Daoy (cell line): ENCODE measurements around the gene SPACA5B. TPM values are rescaled to one million over a fixed set of nuclear protein-coding genes. Genes with fewer than 3 reads are reported as not detected.

ENCODE experiments used
- total RNA-seq: library from RNA; depleted of rRNA; stranded (reverse); fragments of >200 nt; shearing (Covaris generic); gene quantifications from 2 replicates; pipeline ENCODE4 v1.2.3, GENCODE V29; 2014; rRNA removed

SPACA5B gene
- total RNA-seq, 1 experiment from 2014 or later = not detected

Other genes starting within 250 kb of the SPACA5B start
- 3.1 and 3.5 TPM in 2 replicates for gene ZNF182, start 126.6 kb upstream of the SPACA5B start, total RNA-seq
- not detected in 2 replicates for gene SPACA5, start 123.6 kb upstream of the SPACA5B start, total RNA-seq
- 1.3 and 1.6 TPM in 2 replicates for gene ZNF630, start 59.0 kb upstream of the SPACA5B start, total RNA-seq
- gene SSX5, start 66.2 kb downstream of the SPACA5B start, total RNA-seq = not detected in 2 replicates
- gene SSX1, start 124.8 kb downstream of the SPACA5B start, total RNA-seq = not detected in 2 replicates
- gene SSX3, start 226.1 kb downstream of the SPACA5B start, total RNA-seq = 1.1 TPM in 1 of 2 replicates, not detected in the other